NT2/D1 (cell line): ENCODE data around the gene APCDD1.

Source experiments
- SUZ12 ChIP-seq: IDR thresholded peaks from 2 replicates; pipeline ENCODE4 v1.6.1; 2011; ENCODE audit not compliant: insufficient read length, insufficient read depth; ENCODE audit errors: extremely low read depth
- YY1 ChIP-seq: IDR thresholded peaks from 2 replicates; pipeline ENCODE4 v1.6.1; 2011; ENCODE audit not compliant: insufficient read length, insufficient read depth
- ZNF274 ChIP-seq: IDR thresholded peaks from 2 replicates; pipeline ENCODE4 v1.6.1; 2011; ENCODE audit warnings: mild to moderate bottlenecking, low read depth, low read length

- no peak for TF ChIP-seq SUZ12
- no peak for TF ChIP-seq ZNF274
- no peak for TF ChIP-seq YY1
Measured at GRCh38 chr18:10405816-10406663, 48.4 kb upstream of the APCDD1 start.
